KBM-7 (cell line): ENCODE data around the gene HBP1.
"Not testable (repeated sequence)": the region's sequence is repeated elsewhere in the genome, so short reads cannot be mapped to it uniquely, and the experiment has no call there.

Source experiments
- DNase-seq: peaks from one replicate; pipeline ENCODE4 v3.0.0-alpha.2; 2015
- in situ Hi-C: fragments of 300-500 bp; cut with MboI; formaldehyde crosslinking; loops from 2 replicates; pipeline ENCODE4 v1.14.3; 2020; ENCODE audit warnings: low sequenced_read_pairs, low pct_unique_long_range_greater_than_20kb, mixed read lengths

Gene HBP1

DNA sequence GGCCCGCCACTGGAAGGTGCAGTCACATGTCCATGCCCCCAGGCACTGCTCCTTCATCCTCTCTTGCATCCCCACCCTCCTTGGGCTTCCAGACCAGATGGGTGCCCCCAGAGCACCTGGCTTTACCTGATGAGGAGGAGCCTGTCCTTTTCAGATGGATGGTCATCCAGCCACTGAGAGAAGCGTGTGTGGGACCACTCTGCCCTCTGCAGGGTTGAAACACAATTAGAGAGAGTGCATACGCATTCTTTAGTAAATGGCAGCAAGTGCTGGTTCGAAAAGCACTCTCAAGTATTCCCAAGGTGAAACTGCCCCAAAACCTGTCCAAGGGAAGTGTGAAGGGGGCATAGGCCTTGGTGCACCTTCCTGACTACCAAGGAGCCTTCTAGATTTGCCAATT is 41.6 kb downstream of the HBP1 start:
- no peak for DNase-seq
- in situ Hi-C loops = loop anchor here (25.0 kb wide), 1 partner anchor 652 kb away; no protein-coding TSS in a partner anchor

DNA sequence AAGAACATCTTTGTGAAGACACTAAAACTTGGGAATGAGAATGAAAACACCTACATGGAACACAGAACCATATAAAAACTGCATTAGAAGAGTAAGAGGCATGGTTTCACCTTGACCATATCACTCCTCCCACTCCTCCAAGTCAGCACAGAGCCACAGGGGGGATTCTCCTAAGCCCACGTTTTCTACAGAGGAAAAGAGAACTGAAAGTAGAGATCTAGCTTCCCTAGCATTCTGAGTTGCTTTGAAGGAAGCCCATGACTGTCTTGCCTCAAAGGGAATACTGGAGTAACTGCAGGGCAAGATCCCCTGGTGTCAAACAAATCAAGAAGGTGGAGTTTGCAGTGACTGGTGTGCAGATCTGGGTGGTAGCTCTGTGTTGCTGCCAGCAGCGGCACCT is 43.9 kb downstream of the HBP1 start:
- in situ Hi-C loops = loop anchor here (25.0 kb wide), 1 partner anchor 650 kb away; no protein-coding TSS in a partner anchor

DNA sequence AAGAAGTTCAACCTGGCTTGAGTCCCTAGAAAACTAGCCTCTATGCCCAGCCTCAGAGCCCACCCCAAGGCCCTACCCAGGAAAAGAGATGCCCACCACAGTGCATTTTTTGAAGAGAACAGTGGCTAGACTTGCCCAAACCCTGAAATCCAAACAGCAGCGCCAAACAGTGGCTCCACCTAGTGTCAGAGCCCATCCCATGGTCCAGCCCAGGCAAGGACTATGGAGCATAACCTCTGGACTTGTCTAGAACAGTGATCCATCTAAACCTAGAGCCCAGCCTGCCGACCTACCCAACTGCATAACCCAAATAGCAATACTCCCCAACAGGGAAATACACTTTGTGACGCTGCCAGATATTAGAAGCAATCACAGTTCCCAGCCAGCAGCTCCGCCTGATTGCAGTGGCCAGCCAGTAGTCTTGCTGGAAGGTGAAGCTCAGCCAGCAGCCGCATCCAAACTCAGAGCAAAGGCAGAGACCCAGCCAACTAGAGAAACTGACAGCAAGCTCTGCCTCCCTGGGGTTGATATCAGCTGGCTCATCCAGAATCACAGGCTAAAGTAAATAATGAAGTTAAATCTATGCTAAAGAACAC is 44.5 kb downstream of the HBP1 start:
- DNase-seq = no peak
- in situ Hi-C loops = loop anchor here (25.0 kb wide), 1 partner anchor 649 kb away; no protein-coding TSS in a partner anchor

More for the DNA sequence above, 43.9 kb downstream of the HBP1 start:
- no peak for DNase-seq

DNA sequence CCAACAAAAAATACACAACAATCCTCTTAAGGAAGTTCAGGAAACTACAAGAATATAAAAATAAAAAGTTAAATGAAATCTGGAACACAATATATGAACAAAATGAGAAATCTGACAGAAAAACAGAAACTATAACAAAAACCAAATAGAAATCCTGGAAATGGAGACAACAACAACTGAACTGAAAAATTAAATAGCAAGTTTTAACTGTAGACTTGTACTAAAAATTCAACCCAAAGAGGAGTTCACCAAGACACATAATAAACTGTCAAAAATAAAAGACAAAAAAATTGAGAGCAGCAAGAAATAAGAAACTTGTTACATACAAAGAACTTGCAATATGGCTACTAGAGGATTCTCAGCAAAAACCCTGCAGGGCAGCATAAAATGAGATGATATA is 45.1 kb downstream of the HBP1 start:
- no peak for DNase-seq
- in situ Hi-C loops = loop anchor here (25.0 kb wide), 1 partner anchor 648 kb away; no protein-coding TSS in a partner anchor

DNA sequence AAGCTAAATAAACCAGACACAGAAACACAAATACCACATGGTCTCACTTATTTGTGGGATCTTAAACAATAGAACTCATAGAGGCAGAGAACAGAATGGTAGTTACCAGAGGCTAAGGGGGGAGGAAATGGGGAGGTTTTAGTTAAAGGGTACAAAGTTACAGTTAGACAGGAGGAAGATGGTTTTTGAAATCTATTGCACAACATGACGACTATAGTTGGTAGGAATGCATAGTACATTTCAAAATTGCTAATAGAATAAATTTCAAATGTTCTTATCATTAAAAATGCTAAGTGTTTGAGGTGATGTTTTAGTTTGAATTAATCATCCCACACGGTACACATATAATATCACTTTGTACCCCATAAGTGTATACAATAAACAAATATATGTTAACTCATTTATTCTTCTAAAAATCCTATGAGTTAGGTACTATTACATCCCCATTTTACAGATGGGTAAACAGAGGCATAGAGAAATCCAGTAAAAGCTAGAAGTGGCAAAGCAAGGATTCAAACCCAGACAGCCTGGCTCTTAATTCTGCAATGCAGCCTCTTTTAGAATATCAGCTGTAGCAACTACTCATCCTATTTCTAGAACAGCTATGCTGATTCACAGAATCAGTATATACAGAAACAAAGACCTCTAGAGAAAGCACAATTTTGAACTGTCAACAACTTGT is 50.9 kb downstream of the HBP1 start:
- no peak for DNase-seq
- in situ Hi-C loops = loop anchor here (25.0 kb wide), 1 partner anchor 643 kb away; no protein-coding TSS in a partner anchor

DNA sequence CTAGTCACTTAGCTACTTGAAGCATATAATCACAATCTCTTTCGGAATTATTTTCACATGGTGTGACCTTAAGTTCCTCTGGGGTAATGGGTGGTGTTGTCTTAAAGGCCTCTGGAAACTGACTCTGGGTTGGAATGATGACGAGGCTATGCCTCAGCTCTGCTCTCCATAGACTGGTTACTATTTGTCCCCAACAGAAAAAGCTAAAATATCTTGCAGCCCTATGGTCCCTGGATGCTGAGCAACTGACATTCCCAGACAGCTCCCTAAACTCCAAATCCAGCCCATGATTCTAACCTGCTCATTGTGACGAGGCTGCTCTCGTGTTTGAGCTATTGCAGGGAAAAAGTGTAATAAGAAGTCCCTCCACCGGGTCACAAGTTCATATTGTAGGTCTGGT is 51.6 kb downstream of the HBP1 start:
- in situ Hi-C loops = loop anchor here (25.0 kb wide), 1 partner anchor 642 kb away; no protein-coding TSS in a partner anchor

DNA sequence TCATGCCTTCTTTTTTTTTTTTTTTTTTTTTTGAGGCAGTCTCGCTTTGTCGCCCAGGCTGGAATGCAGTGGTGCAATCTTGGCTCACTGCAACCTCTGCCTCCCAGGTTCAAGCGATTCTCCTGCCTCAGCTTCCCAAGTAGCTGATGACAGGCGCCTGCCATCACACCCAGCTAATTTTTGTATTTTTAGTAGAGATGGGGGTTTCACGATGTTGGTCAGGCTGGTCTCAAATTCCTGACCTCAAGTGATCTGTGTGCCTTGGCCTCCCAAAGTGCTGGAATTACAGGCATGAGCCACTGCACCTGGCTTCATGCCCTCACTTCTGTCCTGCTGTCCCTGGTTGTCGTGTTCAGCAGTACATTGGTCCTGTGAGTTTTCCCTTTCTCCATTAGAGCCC is 52.0 kb downstream of the HBP1 start:
- in situ Hi-C loops = loop anchor here (25.0 kb wide), 1 partner anchor 641 kb away; no protein-coding TSS in a partner anchor
- not testable (repeated sequence) for DNase-seq

More for the DNA sequence above, 51.6 kb downstream of the HBP1 start:
- DNase-seq = no peak

DNA sequence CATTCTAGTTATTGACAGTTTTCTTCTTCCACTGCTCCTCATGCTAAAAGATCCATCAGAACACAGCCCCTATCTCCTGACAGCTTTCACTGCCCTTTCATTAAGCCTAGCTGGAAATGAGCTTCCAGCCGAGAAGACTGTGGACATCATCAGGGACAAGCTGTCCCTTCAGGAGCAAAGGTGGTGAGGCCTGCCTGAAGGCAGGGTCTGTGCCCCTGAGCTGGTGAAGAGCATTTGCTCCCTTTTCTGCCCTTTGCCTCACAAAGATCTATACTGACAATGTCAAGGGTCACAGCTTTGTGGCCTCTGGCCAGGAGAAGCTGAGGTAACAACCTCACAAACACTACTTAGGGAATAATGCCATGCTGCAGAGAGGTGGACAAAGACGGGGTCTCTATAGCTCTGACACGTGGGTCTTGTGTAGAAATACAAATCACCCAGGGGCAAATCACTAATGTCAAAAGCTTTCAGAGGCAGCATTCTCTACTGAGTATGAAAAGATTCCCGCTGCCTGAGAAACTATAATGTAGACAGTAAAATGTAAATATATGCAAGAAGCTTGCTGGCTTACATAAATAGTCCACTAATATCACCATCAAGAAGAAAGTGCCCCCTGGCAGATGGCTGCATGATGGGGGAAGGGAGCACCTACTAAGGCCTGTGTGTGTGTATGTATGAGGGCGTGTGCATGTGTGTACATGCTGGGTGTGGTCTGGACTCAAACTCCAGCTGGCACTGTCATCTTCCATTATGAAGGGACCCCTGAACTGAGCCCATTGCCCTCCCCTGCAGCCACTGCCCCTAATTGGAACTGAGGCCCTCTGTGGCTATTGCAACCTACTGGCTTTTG is 55.8 kb downstream of the HBP1 start:
- in situ Hi-C loops = loop anchor here (25.0 kb wide), 1 partner anchor 638 kb away; no protein-coding TSS in a partner anchor
- DNase-seq = no peak

DNA sequence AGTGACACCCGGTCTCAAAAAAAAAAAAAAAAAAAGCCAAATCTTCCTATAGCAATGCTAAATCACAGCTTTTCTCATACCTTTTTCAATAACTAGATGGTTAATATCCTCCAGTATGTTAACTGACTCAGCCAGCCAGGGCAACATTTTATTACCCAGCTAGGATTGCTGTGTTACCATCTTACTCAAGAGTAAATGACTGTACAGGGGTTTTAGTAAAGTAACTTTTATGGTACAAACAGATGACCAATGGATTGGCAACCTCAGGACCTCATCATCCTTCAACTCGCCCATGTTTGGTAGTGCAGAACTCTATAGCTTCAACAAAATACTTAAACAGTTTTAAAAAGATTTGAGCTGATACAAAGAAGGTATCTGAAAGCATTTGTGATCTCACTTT is 59.5 kb downstream of the HBP1 start:
- in situ Hi-C loops = no loop called here
- DNase-seq = no peak

DNA sequence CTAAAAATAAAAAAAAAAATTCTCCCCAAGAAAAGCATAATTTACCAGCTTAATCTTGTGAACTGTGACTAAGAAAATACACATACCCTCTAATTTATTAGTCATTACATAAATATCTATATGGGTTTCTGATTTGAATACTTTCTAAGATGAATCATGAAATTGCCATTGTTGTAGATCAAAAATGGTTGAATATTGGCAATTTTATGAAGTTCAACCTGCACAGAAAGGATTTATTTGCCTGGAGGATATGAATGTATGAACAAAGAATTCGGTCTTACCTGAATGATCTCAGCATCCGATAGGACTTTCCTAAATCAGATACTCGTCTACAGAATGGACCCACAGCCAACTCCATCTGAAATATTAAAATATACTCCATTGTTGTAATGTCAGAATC is 61.5 kb downstream of the HBP1 start:
- in situ Hi-C loops = no loop called here
- no peak for DNase-seq

DNA sequence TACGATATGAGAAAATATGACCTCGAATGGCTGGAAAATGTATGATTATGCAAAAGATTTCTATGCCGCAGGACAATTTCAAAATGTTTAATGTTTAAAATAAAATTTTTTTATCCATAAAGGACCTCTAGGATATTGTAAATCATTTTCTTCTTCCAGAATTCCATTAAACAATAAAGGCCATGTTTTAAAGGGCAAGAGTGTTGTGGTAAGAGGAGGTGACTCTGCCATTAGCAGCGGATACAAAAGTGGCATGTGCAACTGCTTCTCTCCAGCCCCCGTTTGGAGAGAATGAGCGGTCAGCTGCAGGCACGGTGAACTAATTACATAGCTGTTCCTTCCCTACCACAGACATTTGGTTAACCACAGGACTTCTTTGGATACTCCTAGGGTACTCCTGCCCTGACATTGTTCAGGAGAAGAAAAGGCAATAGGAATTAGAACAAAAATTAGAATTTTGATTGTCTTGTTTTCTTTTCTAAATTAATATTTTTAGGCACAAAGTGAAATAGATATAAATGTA is 63.8 kb downstream of the HBP1 start:
- in situ Hi-C loops = no loop called here
- peak; percentile 57 for DNase-seq

DNA sequence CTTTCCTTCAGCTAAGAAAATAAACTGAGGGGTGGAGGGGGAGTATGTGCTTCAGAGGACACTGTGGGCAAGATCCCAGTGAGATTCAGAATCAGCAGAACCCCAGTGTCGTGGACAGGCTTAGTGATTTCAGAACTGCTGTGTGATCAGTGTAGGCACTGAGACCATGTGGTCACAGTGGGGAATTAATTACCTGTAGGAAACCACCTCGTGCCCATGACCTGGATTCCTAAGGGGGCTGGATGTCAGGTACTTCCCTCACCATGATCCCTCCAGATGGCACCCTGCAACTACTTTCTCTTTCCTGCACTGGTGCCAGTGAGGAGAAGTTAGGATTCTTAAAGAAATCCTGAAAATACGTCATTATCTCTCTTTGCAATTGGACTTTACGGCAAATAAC is 64.4 kb downstream of the HBP1 start:
- peak; percentile 8 for DNase-seq
- in situ Hi-C loops = no loop called here

DNA sequence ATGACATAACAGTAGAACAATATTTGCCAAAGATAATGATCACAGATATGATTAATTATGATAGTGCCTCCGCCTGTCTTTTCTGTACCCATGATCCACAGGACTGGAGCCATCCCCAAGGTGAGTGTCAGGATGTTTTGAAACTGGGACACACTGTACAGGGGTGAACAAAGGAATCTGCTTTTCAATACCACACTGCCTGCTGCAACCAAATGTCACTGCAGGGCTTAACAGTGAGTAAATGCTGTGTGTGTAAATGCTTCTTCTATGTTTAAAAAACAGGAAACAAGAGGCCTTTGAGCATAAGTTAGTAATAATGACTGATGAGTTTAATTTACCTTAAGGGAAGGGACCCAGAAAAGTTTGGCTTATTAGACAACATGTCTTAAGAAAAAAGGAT is 65.2 kb downstream of the HBP1 start:
- no peak for DNase-seq
- in situ Hi-C loops = no loop called here

DNA sequence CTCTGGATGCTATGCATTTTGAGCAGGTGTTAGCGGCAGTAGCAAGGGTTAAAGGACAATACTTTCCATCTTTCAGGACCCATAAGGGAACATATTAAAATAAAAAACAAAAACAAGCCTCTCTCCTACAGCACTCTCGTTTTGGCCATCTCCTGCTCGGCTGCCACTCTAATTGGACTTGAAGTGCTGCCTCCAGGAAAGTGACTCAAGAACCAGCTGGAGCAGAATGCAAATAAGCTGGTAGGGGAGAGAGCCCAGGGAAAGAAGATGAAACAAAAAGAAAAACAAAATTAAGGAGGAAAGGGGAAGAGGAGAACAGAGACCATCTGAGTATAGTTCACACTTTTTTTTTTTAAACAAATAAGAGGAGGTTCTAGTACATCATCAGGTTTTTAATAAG is 65.6 kb downstream of the HBP1 start:
- in situ Hi-C loops = no loop called here
- DNase-seq = no peak

DNA sequence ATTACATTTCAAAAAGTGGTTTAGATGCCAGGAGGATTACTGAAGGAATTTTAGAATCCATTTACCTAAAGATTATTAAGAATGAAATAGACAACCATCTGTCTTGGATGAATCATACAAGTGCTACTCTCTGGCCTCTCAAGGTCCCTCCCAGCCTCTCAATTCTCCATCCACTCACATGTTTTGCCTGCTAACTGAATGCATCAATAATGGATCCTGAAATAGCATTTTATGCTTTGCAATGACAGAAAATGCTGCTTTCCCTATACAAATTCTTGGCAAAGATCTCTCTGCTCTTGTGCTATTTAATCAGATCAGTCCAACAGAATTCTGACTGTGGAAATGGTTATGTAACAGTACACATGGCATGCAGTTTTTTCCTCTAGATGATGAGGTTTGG is 68.1 kb downstream of the HBP1 start:
- in situ Hi-C loops = no loop called here
- DNase-seq = no peak

DNA sequence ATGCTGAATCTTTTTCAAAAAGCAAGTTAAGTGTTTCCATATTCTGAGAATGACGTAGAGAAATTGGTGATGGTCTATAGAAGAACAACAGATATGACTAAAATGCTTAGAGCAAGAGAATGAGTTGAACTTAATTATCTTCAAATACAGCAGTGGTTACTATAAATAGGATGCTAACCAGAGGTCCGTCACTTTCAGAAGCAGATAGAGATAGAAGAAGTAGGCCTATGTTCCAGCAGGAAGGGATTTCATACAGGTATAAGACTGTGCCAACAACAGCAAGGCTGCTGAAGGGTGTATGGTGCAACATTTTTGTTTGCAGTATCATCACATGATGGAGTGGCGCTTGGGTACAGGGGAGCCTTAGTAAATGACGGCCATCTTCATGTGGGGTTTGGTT is 68.6 kb downstream of the HBP1 start:
- in situ Hi-C loops = no loop called here
- no peak for DNase-seq

DNA sequence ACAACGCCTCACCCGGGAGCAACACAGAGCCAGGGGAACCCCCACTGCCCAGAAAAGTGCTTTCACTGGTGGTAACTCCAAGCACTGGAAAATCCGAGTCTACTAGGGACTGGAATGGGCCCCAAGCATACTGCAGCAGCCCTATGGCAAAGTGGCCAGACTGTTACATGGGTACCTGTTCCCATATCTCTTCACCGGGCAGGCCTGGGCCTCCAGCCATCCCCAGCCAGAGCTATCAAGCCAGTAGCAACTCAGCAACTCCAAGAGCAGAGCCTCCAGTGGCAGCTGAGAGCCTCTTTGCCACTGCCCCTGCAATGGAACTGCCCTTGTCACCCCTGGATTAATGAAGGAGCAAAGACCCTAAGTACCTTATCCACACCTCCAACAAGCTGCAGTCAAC is 73.5 kb downstream of the HBP1 start:
- no peak for DNase-seq
- in situ Hi-C loops = no loop called here

DNA sequence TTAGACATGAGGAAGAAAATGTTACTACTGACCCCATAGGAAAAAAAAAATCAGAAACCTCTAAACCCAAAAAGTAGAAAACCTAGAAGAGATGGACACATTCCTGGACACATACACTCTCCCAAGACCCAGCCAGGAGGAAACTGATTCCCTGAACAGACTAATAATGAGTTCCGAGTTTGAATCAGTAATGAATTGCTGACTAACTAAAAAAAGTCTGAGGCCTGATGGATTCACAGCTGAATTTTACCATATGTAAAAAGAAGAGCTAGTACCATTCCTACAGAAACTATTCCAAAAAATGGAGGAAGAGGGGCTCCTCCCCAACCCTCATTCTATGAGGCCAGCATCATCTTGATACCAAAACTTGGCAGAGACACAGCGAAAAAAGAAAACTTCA is 75.8 kb downstream of the HBP1 start:
- in situ Hi-C loops = no loop called here
- DNase-seq = no peak

DNA sequence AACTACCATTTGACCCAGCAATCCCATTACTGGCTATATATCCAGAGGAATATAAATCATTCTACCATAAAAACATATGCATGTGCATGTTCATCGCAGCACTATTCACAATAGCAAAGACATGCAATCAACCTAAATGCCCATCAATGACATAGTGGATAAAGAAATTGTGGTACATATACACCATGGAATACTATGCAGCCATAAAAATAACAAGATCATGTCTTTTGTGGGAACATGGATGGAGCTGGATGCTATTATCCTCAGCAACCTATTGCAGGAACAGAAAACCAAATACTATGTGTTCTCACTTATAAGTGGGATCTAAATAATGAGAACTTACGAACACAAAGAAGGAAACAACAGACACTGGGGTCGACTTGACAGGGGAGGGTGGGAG is 78.0 kb downstream of the HBP1 start:
- DNase-seq, in situ Hi-C loops: not testable (repeated sequence)
